GM23338 (cell line): ENCODE data around the gene DCHS1. TPM values are rescaled to one million over a fixed set of nuclear protein-coding genes. Genes with fewer than 3 reads are reported as not detected.

Experiments
- ATAC-seq: fragments of 200-7000 bp; cut with Tn5 transposase; 3 replicates; pipeline ENCODE4 v1.9.1; 2020
- DNase-seq: peaks from one replicate; pipeline ENCODE4 v3.0.0-alpha.2; 2015; ENCODE audit warnings: low spot score
- H2AFZ ChIP-seq: fragments of 200-600 bp; sonication (generic); 2 replicates; pipeline ENCODE4 v1.8.0; 2016; ENCODE audit warnings: antibody characterized with exemption, mild to moderate bottlenecking, moderate library complexity
- H3F3A ChIP-seq: fragments of 200-600 bp; sonication (generic); replicated peaks from 2 replicates; pipeline ENCODE4 v1.8.0; 2017; ENCODE audit warnings: antibody characterized with exemption, mixed run types, low read depth
- H3K27ac ChIP-seq: fragments of 200-600 bp; sonication (generic); 2 replicates; pipeline ENCODE4 v1.6.1; 2016; ENCODE audit warnings: low read depth
- H3K27me3 ChIP-seq: fragments of 200-600 bp; sonication (generic); 2 replicates; pipeline ENCODE4 v1.8.0; 2016; ENCODE audit warnings: mild to moderate bottlenecking, mixed run types, moderate library complexity; ENCODE audit not compliant: insufficient read depth
- H3K36me3 ChIP-seq: fragments of 200-600 bp; sonication (generic); 2 replicates; pipeline ENCODE4 v1.8.0; 2016; ENCODE audit warnings: mild to moderate bottlenecking; ENCODE audit not compliant: insufficient read depth
- H3K4me1 ChIP-seq: fragments of 200-600 bp; sonication (generic); 2 replicates; pipeline ENCODE4 v1.8.0; 2016; ENCODE audit warnings: mild to moderate bottlenecking, moderate library complexity; ENCODE audit not compliant: insufficient read depth
- H3K4me2 ChIP-seq: fragments of 200-600 bp; sonication (generic); 2 replicates; pipeline ENCODE4 v1.7.1; 2017; ENCODE audit warnings: mixed run types
- H3K4me3 ChIP-seq: fragments of 200-600 bp; sonication (generic); 2 replicates; pipeline ENCODE4 v1.6.1; 2016; ENCODE audit warnings: mixed run types
- H3K79me2 ChIP-seq: fragments of 200-600 bp; sonication (generic); replicated peaks from 2 replicates; pipeline ENCODE4 v1.8.0; 2017; ENCODE audit warnings: mild to moderate bottlenecking; ENCODE audit not compliant: insufficient read depth
- H3K9me2 ChIP-seq: fragments of 200-600 bp; sonication (generic); 2 replicates; pipeline ENCODE4 v1.8.0; 2017; ENCODE audit not compliant: insufficient read depth
- H4K20me1 ChIP-seq: fragments of 200-600 bp; sonication (generic); replicated peaks from 2 replicates; pipeline ENCODE4 v1.8.0; 2017; ENCODE audit warnings: mild to moderate bottlenecking; ENCODE audit not compliant: insufficient read depth
- H3K27ac Mint-ChIP-seq: 2 replicates; pipeline ENCODE4 v1.8.0; 2020; ENCODE audit warnings: inconsistent platforms, mild to moderate bottlenecking, moderate library complexity, mixed read lengths
- H3K27me3 Mint-ChIP-seq: 3 replicates; pipeline ENCODE4 v1.8.0; 2022; ENCODE audit warnings: low read depth, mild to moderate bottlenecking, moderate library complexity, mixed read lengths, inconsistent platforms; ENCODE audit not compliant: insufficient read depth, poor library complexity
- H3K36me3 Mint-ChIP-seq: 3 replicates; pipeline ENCODE4 v1.8.0; 2021; ENCODE audit warnings: low read depth, mild to moderate bottlenecking, inconsistent platforms, moderate library complexity, mixed read lengths
- H3K4me1 Mint-ChIP-seq: 3 replicates; pipeline ENCODE4 v1.8.0; 2020; ENCODE audit warnings: mild to moderate bottlenecking, inconsistent platforms, mixed read lengths
- H3K4me3 Mint-ChIP-seq: 3 replicates; pipeline ENCODE4 v1.8.0; 2021; ENCODE audit warnings: moderate library complexity, mild to moderate bottlenecking, inconsistent platforms, mixed read lengths
- H3K9me3 Mint-ChIP-seq: 3 replicates; pipeline ENCODE4 v1.8.0; 2020; ENCODE audit warnings: moderate library complexity, mild to moderate bottlenecking, inconsistent platforms, mixed read lengths
- CREB1 ChIP-seq: fragments of 250-450 bp; sonication (Bioruptor Pico); IDR thresholded peaks from 2 replicates; pipeline ENCODE4 v1.5.0; 2020; ENCODE audit warnings: low read depth, mild to moderate bottlenecking, moderate library complexity
- ETS1 ChIP-seq: IDR thresholded peaks from 2 replicates; pipeline ENCODE4 v1.6.1; 2016; ENCODE audit warnings: antibody characterized with exemption
- POLR2AphosphoS5 ChIP-seq: IDR thresholded peaks from 2 replicates; pipeline ENCODE4 v1.6.1; 2016; ENCODE audit warnings: antibody characterized with exemption, low read depth
- STAT1 ChIP-seq: IDR thresholded peaks from one replicate; pipeline ENCODE4 v1.6.1; 2016; ENCODE audit warnings: antibody characterized with exemption; ENCODE audit not compliant: unreplicated experiment
- ZNF462 ChIP-seq: fragments of 250-450 bp; sonication (Bioruptor Pico); IDR thresholded peaks from 2 replicates; pipeline ENCODE4 v1.5.0; 2020; ENCODE audit warnings: mild to moderate bottlenecking, moderate library complexity
- polyA plus RNA-seq: library from polyadenylated mRNA; unstranded; fragments of >200 nt; fragmentation: Nextera tagmentation; extraction: Ambion mirVana; gene quantifications from 2 replicates; pipeline ENCODE4 v1.2.1, GENCODE V29; 2016
- total RNA-seq: library from RNA; depleted of rRNA; stranded (reverse); fragments of >200 nt; shearing (Covaris generic); gene quantifications from 2 replicates; pipeline ENCODE4 v1.2.3, GENCODE V29; 2014

DCHS1 gene
- total and polyA plus RNA-seq, 2 experiments from 2014 or later: 2.3 to 20.7 TPM

GRCh38 chr11:6603287-6604080 lies 52.1 kb downstream of the DCHS1 start, which contains the start of the genes ILK and RRP8:
TSS of gene ILK (plus strand) at chr11:6603774. CDS start at chr11:6604272, 498 bp downstream.
TSS of gene RRP8 (minus strand) at chr11:6603616. CDS start at chr11:6603502, 114 bp downstream.
- DNase-seq (peak; percentile 96), ATAC-seq (peak; percentile 82)
- no peaks in the 10 kb centered on the region for H3K9me2 ChIP-seq
- H3K4me3 ChIP-seq: peak within 1 kb of the TSS; percentile 100
- peak within 1 kb of the TSS; percentile 98 for H3K27ac ChIP-seq
- H3K4me1 ChIP-seq: peaks cover 23% of the 10 kb centered on the region
- TF ChIP-seq CREB1 (peak; percentile 72), STAT1 (no peak), ETS1 (peak; percentile 62; the same call in 1 of the 2 replicates), POLR2AphosphoS5 (peak; percentile 89)
- Mint-ChIP-seq H3K4me1 (peaks cover 20% of the 10 kb centered on the region; the same call in 2 of the 3 replicates), H3K9me3 (no peaks in the 10 kb centered on the region), H3K27me3 (no peaks in the 10 kb centered on the region), H3K27ac (no peak within 1 kb of the TSS), H3K36me3 (peaks cover 37% of the 10 kb centered on the region), H3K4me3 (no peak within 1 kb of the TSS)
- H2AFZ ChIP-seq: peak within 1 kb of the TSS; percentile 99
- peaks cover 53% of the 10 kb centered on the region for H3K79me2 ChIP-seq
- peak within 1 kb of the TSS; percentile 90 for H3K4me2 ChIP-seq
- no peaks in the 10 kb centered on the region; the same call in 1 of the 2 replicates for H4K20me1 ChIP-seq
- H3K36me3 ChIP-seq: peaks cover 14% of the 10 kb centered on the region; the same call in 1 of the 2 replicates
- peaks cover 10% of the 10 kb centered on the region; the same call in 1 of the 2 replicates for H3F3A ChIP-seq
- no peaks in the 10 kb centered on the region for H3K27me3 ChIP-seq

- Histone ChIP-seq H3K27me3 (no peaks in the 10 kb centered on the region), H4K20me1 (no peaks in the 10 kb centered on the region; the same call in 1 of the 2 replicates), H3K9me2 (no peaks in the 10 kb centered on the region), H2AFZ (no peak overlapping the region), H3F3A (peaks cover 6% of the 10 kb centered on the region; the same call in 1 of the 2 replicates), H3K79me2 (peaks cover 43% of the 10 kb centered on the region), H3K36me3 (peaks cover 6% of the 10 kb centered on the region; the same call in 1 of the 2 replicates), H3K4me1 (peaks cover 17% of the 10 kb centered on the region), H3K4me3 (peak overlapping the region; percentile 100), H3K4me2 (peak overlapping the region; percentile 90), H3K27ac (no peak overlapping the region)
- Mint-ChIP-seq H3K27me3 (no peaks in the 10 kb centered on the region), H3K27ac (no peak overlapping the region), H3K36me3 (peaks cover 25% of the 10 kb centered on the region), H3K4me1 (peaks cover 16% of the 10 kb centered on the region; the same call in 2 of the 3 replicates), H3K9me3 (no peaks in the 10 kb centered on the region), H3K4me3 (no peak overlapping the region)
- no peak for DNase-seq
- no peak for ATAC-seq
- TF ChIP-seq ZNF462 (CRISPR knock-in tag): no peak
- no peak for TF ChIP-seq ETS1
These were observed 53.3 kb downstream of the DCHS1 start for GRCh38 chr11:6602096-6602940.
